DMS53 treated with DMSO at 0.1 percent for 48 hours (cell line): ENCODE results near the gene RPL4.
"Not testable (repeated sequence)": the region's sequence is repeated elsewhere in the genome, so short reads cannot be mapped to it uniquely, and the experiment has no call there.

ENCODE experiments used
- DNase-seq: peaks from one replicate; lab custom pipeline; 2025; ENCODE audit not compliant: unreplicated experiment; lab: John Stamatoyannopoulos, UW

Gene RPL4

GRCh38 chr15:66504563-66505429 lies at the start of gene RPL4, which contains the start of gene ZWILCH:
TSS of gene RPL4 (minus strand) at chr15:66504855. CDS start at chr15:66504790, 65 bp downstream.
TSS of gene ZWILCH (plus strand) at chr15:66505326. CDS start at chr15:66505339, 13 bp downstream.
- DNase-seq, result peak; percentile 68

GRCh38 chr15:66545255-66545654 lies 40.6 kb upstream of the RPL4 start:
- no peak for DNase-seq

GRCh38 chr15:66542896-66543295 lies 38.2 kb upstream of the RPL4 start:
- DNase-seq, result no peak

GRCh38 chr15:66535056-66535455 lies 30.4 kb upstream of the RPL4 start:
- DNase-seq, result no peak

GRCh38 chr15:66524838-66525237 lies 20.2 kb upstream of the RPL4 start:
- DNase-seq, result no peak

- no peak for DNase-seq
These were observed 19.3 kb upstream of the RPL4 start for GRCh38 chr15:66523926-66524325.

- DNase-seq, result no peak
These were observed 11.3 kb upstream of the RPL4 start for GRCh38 chr15:66515901-66516322.

- DNase-seq, result no peak
These were observed 9.9 kb upstream of the RPL4 start for GRCh38 chr15:66514586-66514985.

- no peak for DNase-seq
These were observed 3.7 kb upstream of the RPL4 start for GRCh38 chr15:66508293-66508883.

- no peak for DNase-seq
These were observed 1.2 kb upstream of the RPL4 start for GRCh38 chr15:66505818-66506217.

GRCh38 chr15:66505430-66505811 lies 766 bp upstream of the RPL4 start:
- DNase-seq, result no peak

GRCh38 chr15:66503780-66504562 lies 684 bp downstream of the RPL4 start:
- DNase-seq, result no peak

GRCh38 chr15:66503041-66503648 lies 1.5 kb downstream of the RPL4 start:
- not testable (repeated sequence) for DNase-seq

GRCh38 chr15:66502491-66502890 lies 2.2 kb downstream of the RPL4 start:
- no peak for DNase-seq

GRCh38 chr15:66500346-66500745 lies 4.3 kb downstream of the RPL4 start:
- DNase-seq, result not testable (repeated sequence)

GRCh38 chr15:66498501-66499386 lies 5.9 kb downstream of the RPL4 start:
- DNase-seq, result peak; percentile 23

- peak; percentile 77 for DNase-seq
These were observed 6.9 kb downstream of the RPL4 start, which contains the start of gene SNAPC5 for GRCh38 chr15:66497502-66498455. TSS of gene SNAPC5 (minus strand) at chr15:66497762. CDS start at chr15:66497731, 31 bp downstream.

GRCh38 chr15:66496951-66497501 lies 7.6 kb downstream of the RPL4 start:
- DNase-seq, result no peak

GRCh38 chr15:66494262-66494661 lies 10.4 kb downstream of the RPL4 start:
- no peak for DNase-seq
